Measurements from ENCODE around the gene NHS. TPM values are rescaled to one million over a fixed set of nuclear protein-coding genes. Genes with fewer than 3 reads are reported as not detected.

Gene NHS
- total RNA-seq, 1 donor from 2014 or later = 8.3 TPM

GRCh38 chrX:17488036-17488435, 113.0 kb downstream of the NHS start:
- H3K4me1 ChIP-seq = no peaks in the 10 kb centered on the region
- H3K4me3 ChIP-seq = no peak overlapping the region
- H3K36me3 ChIP-seq = no peaks in the 10 kb centered on the region
- intact Hi-C loops (cut with DNase I) = no loop called here
- no peak for DNase-seq (ENCODE audit: extremely low spot score in 2 of 2)
- no peaks in the 10 kb centered on the region for H3K27me3 ChIP-seq
- H3K9me3 ChIP-seq = no peaks in the 10 kb centered on the region
- no peak overlapping the region for H3K27ac ChIP-seq
- TF ChIP-seq POLR2AphosphoS5 (IDR thresholded peaks at IDR 0.05; ENCODE audit: insufficient read depth in 1 of 2, low read depth in 1 of 2) = no peak
- TF ChIP-seq POLR2A (IDR thresholded peaks at IDR 0.05) = no peak
- TF ChIP-seq, protein P1, sequence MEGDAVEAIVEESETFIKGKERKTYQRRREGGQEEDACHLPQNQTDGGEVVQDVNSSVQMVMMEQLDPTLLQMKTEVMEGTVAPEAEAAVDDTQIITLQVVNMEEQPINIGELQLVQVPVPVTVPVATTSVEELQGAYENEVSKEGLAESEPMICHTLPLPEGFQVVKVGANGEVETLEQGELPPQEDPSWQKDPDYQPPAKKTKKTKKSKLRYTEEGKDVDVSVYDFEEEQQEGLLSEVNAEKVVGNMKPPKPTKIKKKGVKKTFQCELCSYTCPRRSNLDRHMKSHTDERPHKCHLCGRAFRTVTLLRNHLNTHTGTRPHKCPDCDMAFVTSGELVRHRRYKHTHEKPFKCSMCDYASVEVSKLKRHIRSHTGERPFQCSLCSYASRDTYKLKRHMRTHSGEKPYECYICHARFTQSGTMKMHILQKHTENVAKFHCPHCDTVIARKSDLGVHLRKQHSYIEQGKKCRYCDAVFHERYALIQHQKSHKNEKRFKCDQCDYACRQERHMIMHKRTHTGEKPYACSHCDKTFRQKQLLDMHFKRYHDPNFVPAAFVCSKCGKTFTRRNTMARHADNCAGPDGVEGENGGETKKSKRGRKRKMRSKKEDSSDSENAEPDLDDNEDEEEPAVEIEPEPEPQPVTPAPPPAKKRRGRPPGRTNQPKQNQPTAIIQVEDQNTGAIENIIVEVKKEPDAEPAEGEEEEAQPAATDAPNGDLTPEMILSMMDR (IDR thresholded peaks at IDR 0.05) = no peak

- TF ChIP-seq, protein P1 (IDR thresholded peaks at IDR 0.05) = no peak
- no peak for TF ChIP-seq POLR2AphosphoS5 (IDR thresholded peaks at IDR 0.05; ENCODE audit: insufficient read depth in 1 of 2, low read depth in 1 of 2)
- TF ChIP-seq POLR2A (IDR thresholded peaks at IDR 0.05) = no peak
- Histone ChIP-seq H3K4me3 (no peak overlapping the region), H3K36me3 (no peaks in the 10 kb centered on the region), H3K27me3 (no peaks in the 10 kb centered on the region), H3K27ac (no peak overlapping the region), H3K9me3 (no peaks in the 10 kb centered on the region), H3K4me1 (peaks cover 14% of the 10 kb centered on the region)
- intact Hi-C loops (cut with DNase I) = no loop called here
- DNase-seq (ENCODE audit: extremely low spot score in 2 of 2) = no peak
Observed at GRCh38 chrX:17494216-17494615, 119.2 kb downstream of the NHS start.

DNA sequence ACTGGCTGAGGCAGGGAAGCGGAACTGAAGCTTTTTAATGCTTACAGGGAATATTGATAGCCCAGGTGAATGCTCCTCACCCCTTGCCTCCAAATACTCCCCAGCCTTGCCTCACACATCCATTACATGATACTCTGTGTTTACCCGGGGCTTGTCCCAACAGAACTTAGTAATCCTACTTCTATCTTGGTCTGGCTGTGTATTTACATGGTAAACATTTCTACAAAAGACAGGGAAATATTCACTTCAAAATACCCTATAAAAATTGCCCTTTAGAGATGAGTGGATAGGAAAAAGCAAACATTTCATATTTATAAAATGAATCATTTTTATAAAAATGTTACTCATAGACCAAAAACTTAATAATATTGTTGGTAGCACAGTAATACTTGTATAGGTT, 120.1 kb downstream of the NHS start:
- intact Hi-C loops (cut with DNase I) = no loop called here
- Histone ChIP-seq H3K27me3 (no peaks in the 10 kb centered on the region), H3K36me3 (no peaks in the 10 kb centered on the region), H3K9me3 (no peaks in the 10 kb centered on the region), H3K4me3 (no peak overlapping the region), H3K4me1 (peaks cover 14% of the 10 kb centered on the region), H3K27ac (no peak overlapping the region)
- no peak for DNase-seq (ENCODE audit: extremely low spot score in 2 of 2)
- no peak for TF ChIP-seq POLR2A (IDR thresholded peaks at IDR 0.05)
- TF ChIP-seq, protein P1 (IDR thresholded peaks at IDR 0.05) = no peak

- intact Hi-C loops (cut with DNase I) = no loop called here
- H3K27ac ChIP-seq = no peak overlapping the region
- TF ChIP-seq POLR2AphosphoS5 (IDR thresholded peaks at IDR 0.05; ENCODE audit: insufficient read depth in 1 of 2, low read depth in 1 of 2) = no peak
- no peak for TF ChIP-seq POLR2A (IDR thresholded peaks at IDR 0.05)
- TF ChIP-seq, protein P1 (IDR thresholded peaks at IDR 0.05) = no peak
Observed at GRCh38 chrX:17496407-17496806, 121.4 kb downstream of the NHS start.

GRCh38 chrX:17497193-17497592, 122.2 kb downstream of the NHS start:
- intact Hi-C loops (cut with DNase I) = no loop called here
- Histone ChIP-seq H3K27me3 (no peaks in the 10 kb centered on the region), H3K4me3 (no peak overlapping the region), H3K9me3 (no peaks in the 10 kb centered on the region), H3K4me1 (peaks cover 14% of the 10 kb centered on the region), H3K27ac (no peak overlapping the region), H3K36me3 (no peaks in the 10 kb centered on the region)
- DNase-seq (ENCODE audit: extremely low spot score in 2 of 2) = no peak
- TF ChIP-seq, protein P1 (IDR thresholded peaks at IDR 0.05) = no peak
- TF ChIP-seq POLR2A (IDR thresholded peaks at IDR 0.05) = no peak
- TF ChIP-seq POLR2AphosphoS5 (IDR thresholded peaks at IDR 0.05; ENCODE audit: insufficient read depth in 1 of 2, low read depth in 1 of 2) = no peak

More at GRCh38 chrX:17496407-17496806, 121.4 kb downstream of the NHS start:
- Histone ChIP-seq H3K9me3 (no peaks in the 10 kb centered on the region), H3K4me1 (peaks cover 14% of the 10 kb centered on the region), H3K4me3 (no peak overlapping the region), H3K36me3 (no peaks in the 10 kb centered on the region), H3K27me3 (no peaks in the 10 kb centered on the region)
- no peak for DNase-seq (ENCODE audit: extremely low spot score in 2 of 2)

Data from vagina (tissue), 2 donors.